ENCODE measurements around the gene HIC1. TPM values are rescaled to one million over a fixed set of nuclear protein-coding genes. Genes with fewer than 3 reads are reported as not detected.

The HIC1 gene
- total and polyA plus RNA-seq, 9 of the 15 experiments (the other 6 are each of a cell fraction or from before 2014, with no cell fraction given), result 0.01 to 2.5 (median 0.18) TPM

GRCh38 chr17:2102931-2103809 lies 48.3 kb downstream of the HIC1 start:
- no TSS peak for BruUV-seq (replicated peaks)
- intact Hi-C loops (cut with micrococcal nuclease) (no loop called here), in situ Hi-C loops (cut with MboI) (no loop called here)
- DNase-seq (ENCODE audit: extremely low read depth in 1 of 4, low spot score in 3 of 4), result no peak
- Histone ChIP-seq H3K79me2 (ENCODE audit: control insufficient read depth, insufficient read depth, low read length) (no peaks in the 10 kb centered on the region), H3K9me3 (replicated peaks; ENCODE audit: control insufficient read depth, insufficient read depth, low read depth, low read length) (no peaks in the 10 kb centered on the region), H3K4me2 (ENCODE audit: insufficient read depth, low read length) (no peak overlapping the region), H3K9me1 (ENCODE audit: control insufficient read depth, insufficient read depth, low read length) (no peaks in the 10 kb centered on the region), H3K27ac (ENCODE audit: extremely low read depth, low read depth, low read length) (no peak overlapping the region), H3K4me3 (no peak overlapping the region), H3K27me3 (ENCODE audit: control insufficient read depth in 2 of 2, insufficient read depth in 2 of 2, low read length in 2 of 2) (no peaks in the 10 kb centered on the region), H4K20me1 (replicated peaks; ENCODE audit: control insufficient read depth, insufficient read depth, low read length) (no peaks in the 10 kb centered on the region), H3K9ac (ENCODE audit: insufficient read depth in 1 of 2, low read depth in 2 of 2, low read length in 2 of 2) (no peak overlapping the region), H2AFZ (ENCODE audit: low read depth, low read length) (no peak overlapping the region), H3K4me1 (replicated peaks in 1 of 2; ENCODE audit: control insufficient read depth in 2 of 2, insufficient read depth in 2 of 2, low read length in 2 of 2) (peaks cover 6% of the 10 kb centered on the region in 2 experiments; a peak in 3 of 5 replicates), H3K36me3 (ENCODE audit: control insufficient read depth, insufficient read depth, low read length) (no peaks in the 10 kb centered on the region)
- TF ChIP-seq KDM1A (IDR thresholded peaks at IDR 0.05) (0 out of 4 replicates have a peak, but pooled peaks of 1 of the 2 experiments have one; percentile 11), SRSF3 (IDR thresholded peaks at IDR 0.05; ENCODE audit: insufficient read depth, low read length) (no peak)
- no peak for ATAC-seq
- WGBS (ENCODE audit: insufficient coverage, low coverage, missing lambda C conversion rate), result 88% methylated on average over 7 of the region's 9 CpGs
- no peak for FAIRE-seq
- POLR2A ChIA-PET, result interaction anchor here (0.6 to 1.8 kb wide), 4 partner anchors 8 to 13 kb away, joined by 3 to 7 read pairs (median 4); no protein-coding TSS in a partner anchor
- CTCF ChIA-PET (ENCODE audit: low intra/inter-chr PET ratio), result no interaction called here

GRCh38 chr17:2105663-2106062 lies 50.8 kb downstream of the HIC1 start:
- H4K20me1 ChIP-seq (replicated peaks; ENCODE audit: control insufficient read depth, insufficient read depth, low read length), result no peaks in the 10 kb centered on the region
- H3K36me3 ChIP-seq (ENCODE audit: control insufficient read depth, insufficient read depth, low read length), result no peaks in the 10 kb centered on the region
- FAIRE-seq (no peak), ATAC-seq (no peak), DNase-seq (ENCODE audit: extremely low read depth in 1 of 4, low spot score in 3 of 4) (no peak)
- no peak overlapping the region for H3K4me2 ChIP-seq (ENCODE audit: insufficient read depth, low read length)
- peaks cover 6% of the 10 kb centered on the region in 2 experiments; a peak in 3 of 5 replicates for H3K4me1 ChIP-seq (replicated peaks in 1 of 2; ENCODE audit: control insufficient read depth in 2 of 2, insufficient read depth in 2 of 2, low read length in 2 of 2)
- POLR2A ChIA-PET, result no interaction called here
- WGBS (ENCODE audit: insufficient coverage, low coverage, missing lambda C conversion rate), result 43% methylated on average over 1 of the region's 1 CpG
- no peaks in the 10 kb centered on the region for H3K9me3 ChIP-seq (replicated peaks; ENCODE audit: control insufficient read depth, insufficient read depth, low read depth, low read length)
- no peaks in the 10 kb centered on the region for H3K79me2 ChIP-seq (ENCODE audit: control insufficient read depth, insufficient read depth, low read length)
- H3K27ac ChIP-seq (ENCODE audit: extremely low read depth, low read depth, low read length), result no peak overlapping the region
- intact Hi-C loops (cut with micrococcal nuclease) (no loop called here), in situ Hi-C loops (cut with MboI) (no loop called here)
- no peaks in the 10 kb centered on the region for H3K9me1 ChIP-seq (ENCODE audit: control insufficient read depth, insufficient read depth, low read length)
- BruUV-seq (replicated peaks), result no TSS peak
- H2AFZ ChIP-seq (ENCODE audit: low read depth, low read length), result no peak overlapping the region
- H3K9ac ChIP-seq (ENCODE audit: insufficient read depth in 1 of 2, low read depth in 2 of 2, low read length in 2 of 2), result no peak overlapping the region
- no peak overlapping the region for H3K4me3 ChIP-seq
- H3K27me3 ChIP-seq (ENCODE audit: control insufficient read depth in 2 of 2, insufficient read depth in 2 of 2, low read length in 2 of 2), result no peaks in the 10 kb centered on the region
- CTCF ChIA-PET (ENCODE audit: low intra/inter-chr PET ratio), result no interaction called here
- TF ChIP-seq NCOA1 (IDR thresholded peaks at IDR 0.05; ENCODE audit: low read depth) (no peak), SMC3 (conservative IDR thresholded peaks at IDR 0.05; ENCODE audit: insufficient read depth, low read depth, low read length) (no peak), MXI1 (IDR thresholded peaks at IDR 0.05; ENCODE audit: low read depth, low read length) (no peak), ARID4B (CRISPR knock-in tag; IDR thresholded peaks at IDR 0.05) (no peak), ZNF584 (CRISPR knock-in tag; IDR thresholded peaks at IDR 0.05; ENCODE audit: low read depth) (no peak), ZFP30 (CRISPR knock-in tag; IDR thresholded peaks at IDR 0.05; ENCODE audit: borderline replicate concordance) (no peak)
- TF ChIP-seq, protein P1, sequence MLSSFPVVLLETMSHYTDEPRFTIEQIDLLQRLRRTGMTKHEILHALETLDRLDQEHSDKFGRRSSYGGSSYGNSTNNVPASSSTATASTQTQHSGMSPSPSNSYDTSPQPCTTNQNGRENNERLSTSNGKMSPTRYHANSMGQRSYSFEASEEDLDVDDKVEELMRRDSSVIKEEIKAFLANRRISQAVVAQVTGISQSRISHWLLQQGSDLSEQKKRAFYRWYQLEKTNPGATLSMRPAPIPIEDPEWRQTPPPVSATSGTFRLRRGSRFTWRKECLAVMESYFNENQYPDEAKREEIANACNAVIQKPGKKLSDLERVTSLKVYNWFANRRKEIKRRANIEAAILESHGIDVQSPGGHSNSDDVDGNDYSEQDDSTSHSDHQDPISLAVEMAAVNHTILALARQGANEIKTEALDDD (IDR thresholded peaks at IDR 0.05), result no peak

Measured in K562 (cell line).